Activated CD4-positive, alpha-beta T cell treated with anti-CD3 and anti-CD28 coated beads for 24 hours (primary cell): ENCODE results near the gene TXNDC17.
"Not testable (repeated sequence)": the region's sequence is repeated elsewhere in the genome, so short reads cannot be mapped to it uniquely, and the experiment has no call there.

Experiments
- DNase-seq, 2 donors: peaks; one replicate each; pipeline ENCODE4 v3.0.0-alpha.2; 2020; ENCODE audit warnings: low read depth in 2 of 2

TXNDC17 gene

GRCh38 chr17:6636616-6637457 lies 4.0 kb upstream of the TXNDC17 start:
- DNase-seq: no peak

- DNase-seq: no peak
Measured at GRCh38 chr17:6637458-6637840, 3.4 kb upstream of the TXNDC17 start.

- no peak for DNase-seq
Measured at GRCh38 chr17:6638046-6638908, 2.6 kb upstream of the TXNDC17 start.

GRCh38 chr17:6639014-6639585 lies 1.8 kb upstream of the TXNDC17 start:
- no peak for DNase-seq

GRCh38 chr17:6639586-6640535 lies 999 bp upstream of the TXNDC17 start:
- DNase-seq: no peak

GRCh38 chr17:6641247-6641863 lies 495 bp downstream of the TXNDC17 start:
- DNase-seq: no peak

- no peak for DNase-seq
Measured at GRCh38 chr17:6642592-6642991, 1.7 kb downstream of the TXNDC17 start.

GRCh38 chr17:6643451-6644125 lies 2.7 kb downstream of the TXNDC17 start:
- no peak for DNase-seq

GRCh38 chr17:6648181-6648580 lies 7.3 kb downstream of the TXNDC17 start:
- no peak for DNase-seq

- DNase-seq: peak; percentile 90 to 92
Measured at GRCh38 chr17:6651354-6651918, 10.6 kb downstream of the TXNDC17 start, which contains the start of the genes C17orf100 and MED31. C17orf100 (plus strand) TSS chr17:6651762; CDS start chr17:6651914, 152 bp downstream. MED31 (minus strand) TSS chr17:6651605; CDS start chr17:6651528, 77 bp downstream.

GRCh38 chr17:6651919-6652452 lies 11.1 kb downstream of the TXNDC17 start:
- no peak for DNase-seq

GRCh38 chr17:6654841-6655731 lies 14.2 kb downstream of the TXNDC17 start:
- no peak for DNase-seq

- DNase-seq: not testable (repeated sequence)
Measured at GRCh38 chr17:6655732-6656361, 15.0 kb downstream of the TXNDC17 start.

GRCh38 chr17:6656797-6657632 lies 16.2 kb downstream of the TXNDC17 start:
- peak in 1 of 2 donors; percentile 45 for DNase-seq

- no peak for DNase-seq
Measured at GRCh38 chr17:6657633-6658287, 16.9 kb downstream of the TXNDC17 start.

- DNase-seq: not testable (repeated sequence)
Measured at GRCh38 chr17:6658411-6658810, 17.6 kb downstream of the TXNDC17 start.
